Measurements from ENCODE around the gene SLC2A5.

DNA sequence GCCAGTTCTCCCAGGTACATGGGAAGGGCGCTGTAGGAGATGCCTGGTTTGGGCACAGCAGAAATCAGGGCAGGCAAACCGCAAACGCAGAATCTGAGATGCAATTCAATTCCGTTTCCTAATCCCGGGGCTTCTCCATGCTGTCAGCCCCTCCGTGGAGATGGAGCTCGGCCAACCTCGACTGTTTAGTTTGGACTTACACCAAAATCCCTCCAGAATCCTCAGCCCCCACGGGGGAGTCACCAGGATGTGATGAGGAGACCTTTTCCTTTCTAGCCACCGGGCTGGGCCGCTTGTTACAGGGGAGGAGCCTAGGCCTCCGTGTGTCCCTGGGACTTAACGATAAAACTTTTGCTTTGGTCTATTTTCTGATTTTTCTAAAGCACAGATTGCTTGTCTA lies 51.1 kb downstream of the SLC2A5 start:
- TF ChIP-seq, protein P1, sequence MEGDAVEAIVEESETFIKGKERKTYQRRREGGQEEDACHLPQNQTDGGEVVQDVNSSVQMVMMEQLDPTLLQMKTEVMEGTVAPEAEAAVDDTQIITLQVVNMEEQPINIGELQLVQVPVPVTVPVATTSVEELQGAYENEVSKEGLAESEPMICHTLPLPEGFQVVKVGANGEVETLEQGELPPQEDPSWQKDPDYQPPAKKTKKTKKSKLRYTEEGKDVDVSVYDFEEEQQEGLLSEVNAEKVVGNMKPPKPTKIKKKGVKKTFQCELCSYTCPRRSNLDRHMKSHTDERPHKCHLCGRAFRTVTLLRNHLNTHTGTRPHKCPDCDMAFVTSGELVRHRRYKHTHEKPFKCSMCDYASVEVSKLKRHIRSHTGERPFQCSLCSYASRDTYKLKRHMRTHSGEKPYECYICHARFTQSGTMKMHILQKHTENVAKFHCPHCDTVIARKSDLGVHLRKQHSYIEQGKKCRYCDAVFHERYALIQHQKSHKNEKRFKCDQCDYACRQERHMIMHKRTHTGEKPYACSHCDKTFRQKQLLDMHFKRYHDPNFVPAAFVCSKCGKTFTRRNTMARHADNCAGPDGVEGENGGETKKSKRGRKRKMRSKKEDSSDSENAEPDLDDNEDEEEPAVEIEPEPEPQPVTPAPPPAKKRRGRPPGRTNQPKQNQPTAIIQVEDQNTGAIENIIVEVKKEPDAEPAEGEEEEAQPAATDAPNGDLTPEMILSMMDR (conservative IDR thresholded peaks at IDR 0.05; ENCODE audit: low read depth, low read length): no peak
- no peak for TF ChIP-seq EZH2 (IDR thresholded peaks at IDR 0.05; ENCODE audit: borderline replicate concordance, low read depth, low read length, poor library complexity, severe bottlenecking)

Data from A673 (cell line).